HUDEP-2 (cell line): ENCODE results near the gene EXOC6B.

Experiments
- DNase-seq, 76 experiments: peaks; one replicate each; lab custom pipeline; 2025; ENCODE audit not compliant: unreplicated experiment in 76 of 76; lab: John Stamatoyannopoulos, UW

Gene EXOC6B

DNA sequence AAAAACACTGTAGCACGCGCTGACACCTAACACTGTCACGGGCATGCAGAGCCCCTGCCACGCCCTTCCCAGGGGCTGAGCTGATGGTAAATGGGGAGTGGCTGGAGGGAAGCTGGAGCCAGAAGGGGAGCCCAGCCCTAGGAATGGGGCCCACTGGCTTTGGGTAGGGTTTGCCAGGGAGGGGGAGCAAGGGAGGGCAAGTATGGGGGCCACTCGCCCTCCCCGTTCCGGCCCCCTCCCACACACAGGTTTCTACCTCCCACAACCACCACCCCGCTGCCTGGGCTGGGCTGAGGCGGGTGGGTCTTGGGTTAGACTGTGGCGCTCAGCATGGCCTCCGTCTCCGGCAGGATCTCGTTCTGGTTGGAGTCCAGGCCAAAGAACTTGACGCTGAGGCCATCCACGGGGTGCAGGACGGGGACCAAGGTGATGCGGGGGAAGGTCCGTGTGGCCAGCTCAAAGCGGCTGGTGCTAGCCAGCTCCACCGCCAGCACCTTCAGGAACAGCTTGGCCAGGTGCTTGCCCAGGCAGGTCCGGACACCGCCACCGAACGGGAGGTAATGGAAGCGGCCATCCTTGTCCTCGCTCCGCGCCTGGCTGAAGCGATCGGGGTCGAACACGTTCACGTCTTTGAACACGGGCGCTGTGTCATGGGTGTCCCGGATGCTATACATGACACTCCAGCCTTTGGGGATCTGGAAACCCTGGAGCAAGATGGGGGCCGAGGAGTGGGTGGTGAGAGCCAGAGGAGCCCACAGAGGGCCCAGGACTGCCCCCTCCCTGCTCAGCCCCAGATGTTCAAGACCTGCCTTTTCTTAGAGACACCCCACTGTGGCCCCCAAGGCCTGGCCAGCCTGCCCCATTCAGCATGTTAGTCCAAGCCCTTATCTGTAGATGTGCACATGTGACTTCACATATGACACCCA lies 693.7 kb downstream of the EXOC6B start:
- DNase-seq = no peak

DNA sequence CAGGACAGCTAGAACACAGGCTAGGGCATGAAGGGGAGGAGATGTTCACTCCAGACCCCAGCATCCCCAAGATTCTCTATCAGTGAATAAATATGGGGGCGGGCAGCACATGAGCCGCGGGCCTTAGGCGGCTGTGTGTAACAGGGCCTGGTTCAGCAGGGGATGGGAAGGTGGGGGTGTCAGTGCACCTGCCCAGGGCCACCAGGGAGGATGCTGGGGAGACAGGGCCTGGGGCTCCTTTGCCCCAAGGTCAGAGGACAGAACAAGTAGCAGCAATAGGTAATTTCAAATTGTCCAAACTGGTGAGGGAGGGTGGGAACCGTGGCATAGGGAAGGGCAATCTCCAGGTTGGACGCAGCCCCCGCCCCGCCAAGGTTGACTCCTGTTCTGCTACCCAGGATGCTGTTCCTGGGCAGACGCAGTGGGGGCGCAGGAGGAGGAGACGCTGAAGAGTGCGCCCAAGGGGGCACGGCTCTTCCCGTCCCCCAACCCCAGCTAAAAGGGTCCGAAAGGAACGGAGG lies 694.4 kb downstream of the EXOC6B start:
- DNase-seq = no peak

GRCh38 chr2:72130659-72131360 lies 695.0 kb downstream of the EXOC6B start:
- DNase-seq = no peak

DNA sequence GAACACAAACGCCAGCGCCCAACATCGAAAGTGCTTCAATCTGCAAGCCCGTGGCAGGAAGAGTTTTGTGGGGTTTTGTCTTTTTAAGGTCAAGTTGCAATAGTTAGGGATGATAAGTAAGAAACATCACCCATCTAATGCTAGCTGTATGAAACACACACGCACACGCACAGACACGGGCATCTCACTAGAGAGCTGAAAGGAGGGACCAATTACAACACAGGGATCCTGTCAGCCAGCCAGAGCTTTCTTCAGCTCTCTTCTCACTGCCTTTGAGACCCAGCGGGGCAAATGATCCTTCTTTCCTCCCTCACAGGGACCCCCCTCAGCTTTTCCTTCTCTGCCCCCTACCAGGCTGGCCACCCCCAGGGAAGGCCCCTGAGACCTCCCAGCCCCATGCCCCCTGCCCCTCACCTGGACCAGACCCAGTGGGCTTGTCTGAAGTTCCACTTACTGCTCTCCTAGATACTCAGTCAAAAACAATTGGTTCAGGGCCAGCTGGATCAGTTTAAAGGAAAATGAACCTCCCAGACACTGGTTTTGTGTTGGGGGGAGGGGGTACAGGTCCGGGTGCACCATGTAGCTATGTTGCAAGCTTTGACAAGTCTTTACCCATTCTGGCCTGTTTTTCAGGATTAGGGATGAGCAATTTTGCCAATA lies 696.0 kb downstream of the EXOC6B start:
- no peak for DNase-seq

GRCh38 chr2:72128843-72129227 lies 697.0 kb downstream of the EXOC6B start:
- DNase-seq = no peak

DNA sequence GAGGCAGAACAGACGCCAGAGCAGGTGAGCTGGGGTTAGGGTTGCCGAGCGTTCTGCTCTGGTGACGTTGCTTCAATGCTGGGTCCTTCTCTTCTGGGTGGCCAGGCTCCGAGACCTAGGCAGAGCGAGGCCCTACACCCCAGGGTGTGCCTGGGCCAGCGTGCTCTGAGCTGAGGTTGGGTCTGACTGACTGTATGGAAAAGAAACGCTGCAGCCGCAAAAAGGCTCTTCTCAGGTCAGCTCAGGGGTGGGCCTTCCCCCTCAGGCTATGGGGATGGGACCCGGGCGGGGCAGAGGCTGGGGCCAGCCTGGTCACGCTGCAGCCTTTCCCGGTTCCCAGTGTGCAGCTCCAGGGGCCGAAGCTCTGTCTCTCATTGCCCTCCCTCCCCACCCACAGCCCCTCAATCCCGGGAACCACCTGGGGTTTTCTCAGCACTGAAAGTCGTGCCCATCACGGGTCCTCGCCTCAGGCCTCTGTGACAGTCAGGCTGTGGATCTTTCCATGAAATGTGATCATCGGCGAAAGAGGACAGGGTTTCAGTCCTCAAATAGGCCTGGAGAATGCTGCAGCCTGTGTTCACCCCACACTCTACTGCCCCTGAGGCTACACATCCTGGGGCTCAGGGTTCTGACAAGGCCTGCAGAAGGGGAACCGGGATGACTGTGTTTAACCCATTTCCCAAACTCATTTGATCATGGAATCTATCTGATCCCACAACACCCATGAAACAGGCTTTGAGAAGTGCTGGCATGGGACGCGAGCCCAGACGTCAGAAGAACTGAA lies 697.6 kb downstream of the EXOC6B start:
- DNase-seq = no peak

- DNase-seq = no peak
These were observed 698.3 kb downstream of the EXOC6B start for GRCh38 chr2:72127401-72128058.

DNA sequence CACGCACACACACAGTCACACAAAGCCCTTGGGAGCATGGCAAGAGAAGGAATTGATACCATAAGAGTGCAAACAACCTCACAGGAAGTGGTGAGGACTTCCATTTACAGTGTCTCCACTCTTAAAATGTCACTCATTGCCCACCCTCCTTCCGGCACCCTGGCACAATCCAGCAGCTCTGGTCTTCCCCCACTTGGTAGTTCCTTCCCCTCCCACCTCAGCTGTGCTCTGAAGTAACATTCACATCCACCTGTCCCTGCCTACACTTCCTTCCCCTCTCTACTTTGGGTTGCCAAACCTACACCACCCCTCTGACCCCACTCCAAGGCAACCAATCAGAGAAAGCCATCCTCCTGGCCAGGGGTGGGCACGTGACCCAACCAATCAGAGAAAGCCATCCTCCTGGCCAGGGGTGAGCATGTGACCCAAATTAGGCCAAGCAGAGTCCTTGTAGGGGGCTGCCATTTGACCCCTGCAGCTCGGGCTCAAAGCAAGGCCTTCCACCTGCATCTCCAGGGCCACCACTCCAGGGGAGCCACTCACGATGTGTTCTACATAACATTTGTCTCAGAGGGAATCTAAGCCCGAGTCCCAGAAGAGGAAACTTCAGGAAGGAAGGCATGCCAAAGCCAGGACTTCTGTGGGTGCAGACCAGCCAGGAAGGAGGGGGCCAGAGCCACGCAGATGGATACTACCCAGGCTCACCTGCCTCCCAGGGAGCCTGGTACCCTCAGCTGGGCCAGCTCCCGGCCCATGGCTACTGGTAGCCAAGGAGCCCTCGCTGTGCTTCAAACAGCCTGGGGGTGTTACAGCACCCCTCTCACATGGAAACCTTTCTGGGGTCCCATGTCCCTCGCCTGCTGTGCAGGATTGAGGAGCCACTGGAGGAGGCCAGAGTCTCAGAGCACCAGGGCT lies 699.4 kb downstream of the EXOC6B start:
- DNase-seq = no peak
